H1 (cell line): ENCODE measurements around the gene SMIM24.

ENCODE experiments used
- CTCF ChIP-seq, 3 experiments: IDR thresholded peaks; 1 replicate in 2 of 3; 2 replicates in 1 of 3; pipeline versions ENCODE4 v1.5.1 to v1.6.1; 2011; ENCODE audit warnings: low read length in 3 of 3, mild to moderate bottlenecking in 3 of 3, inconsistent platforms in 2 of 3, low read depth in 1 of 3, moderate library complexity in 1 of 3; ENCODE audit not compliant: insufficient read depth in 1 of 3; ENCODE audit errors: control extremely low read depth in 1 of 3
- POLR2A ChIP-seq, 2 experiments: IDR thresholded peaks; 1 replicate in 1 of 2; 2 replicates in 1 of 2; pipeline ENCODE4 v1.6.1; 2011; ENCODE audit warnings: low read depth in 2 of 2, low read length in 2 of 2, mild to moderate bottlenecking in 2 of 2; ENCODE audit errors: control extremely low read depth in 1 of 2
- RFX5 ChIP-seq: IDR thresholded peaks from 2 replicates; pipeline ENCODE4 v1.6.1; 2011; ENCODE audit warnings: low read depth, low read length, improper control_type of control experiment, borderline replicate concordance
- SIN3A ChIP-seq, 2 experiments: IDR thresholded peaks in 1 of 2; conservative IDR thresholded peaks in 1 of 2; 2 replicates each; pipeline ENCODE4 v1.6.1; 2011 to 2012; ENCODE audit warnings: low read length in 2 of 2, improper control_type of control experiment in 1 of 2, low read depth in 1 of 2, mild to moderate bottlenecking in 1 of 2
- SP1 ChIP-seq: IDR thresholded peaks from 2 replicates; pipeline ENCODE4 v1.6.1; 2011; ENCODE audit warnings: low read depth, low read length
- TAF1 ChIP-seq: IDR thresholded peaks from 2 replicates; pipeline ENCODE4 v1.6.1; 2011; ENCODE audit warnings: mild to moderate bottlenecking, low read depth, low read length
- YY1 ChIP-seq: IDR thresholded peaks from 2 replicates; pipeline ENCODE4 v1.6.1; 2011; ENCODE audit warnings: low read depth, mild to moderate bottlenecking, low read length

GRCh38 chr19:3504735-3505134, 24.4 kb upstream of the SMIM24 start:
- TF ChIP-seq SIN3A (conservative IDR thresholded peaks at IDR 0.05 in 1 of 2, IDR thresholded peaks at IDR 0.05 in 1 of 2; ENCODE audit: low read depth in 1 of 2, low read length in 2 of 2), result no peak
- TF ChIP-seq POLR2A (IDR thresholded peaks at IDR 0.05; ENCODE audit: control extremely low read depth in 1 of 2, low read depth in 2 of 2, low read length in 2 of 2), result no peak
- TF ChIP-seq CTCF (IDR thresholded peaks at IDR 0.05; ENCODE audit: control extremely low read depth in 1 of 3, insufficient read depth in 1 of 3, low read depth in 1 of 3, low read length in 3 of 3), result no peak
- no peak for TF ChIP-seq YY1
- no peak for TF ChIP-seq RFX5
- TF ChIP-seq SP1, result no peak
- TF ChIP-seq TAF1, result no peak
